GM23338 (cell line): ENCODE results near the gene SLC37A1. TPM values are rescaled to one million over a fixed set of nuclear protein-coding genes. Genes with fewer than 3 reads are reported as not detected.

ENCODE experiments used
- ATAC-seq: fragments of 200-7000 bp; cut with Tn5 transposase; 3 replicates; pipeline ENCODE4 v1.9.1; 2020
- DNase-seq: peaks from one replicate; pipeline ENCODE4 v3.0.0-alpha.2; 2015; ENCODE audit warnings: low spot score
- H2AFZ ChIP-seq: fragments of 200-600 bp; sonication (generic); 2 replicates; pipeline ENCODE4 v1.8.0; 2016; ENCODE audit warnings: antibody characterized with exemption, mild to moderate bottlenecking, moderate library complexity
- H3F3A ChIP-seq: fragments of 200-600 bp; sonication (generic); replicated peaks from 2 replicates; pipeline ENCODE4 v1.8.0; 2017; ENCODE audit warnings: antibody characterized with exemption, mixed run types, low read depth
- H3K27ac ChIP-seq: fragments of 200-600 bp; sonication (generic); 2 replicates; pipeline ENCODE4 v1.6.1; 2016; ENCODE audit warnings: low read depth
- H3K27me3 ChIP-seq: fragments of 200-600 bp; sonication (generic); 2 replicates; pipeline ENCODE4 v1.8.0; 2016; ENCODE audit warnings: mild to moderate bottlenecking, mixed run types, moderate library complexity; ENCODE audit not compliant: insufficient read depth
- H3K36me3 ChIP-seq: fragments of 200-600 bp; sonication (generic); 2 replicates; pipeline ENCODE4 v1.8.0; 2016; ENCODE audit warnings: mild to moderate bottlenecking; ENCODE audit not compliant: insufficient read depth
- H3K4me1 ChIP-seq: fragments of 200-600 bp; sonication (generic); 2 replicates; pipeline ENCODE4 v1.8.0; 2016; ENCODE audit warnings: mild to moderate bottlenecking, moderate library complexity; ENCODE audit not compliant: insufficient read depth
- H3K4me2 ChIP-seq: fragments of 200-600 bp; sonication (generic); 2 replicates; pipeline ENCODE4 v1.7.1; 2017; ENCODE audit warnings: mixed run types
- H3K4me3 ChIP-seq: fragments of 200-600 bp; sonication (generic); 2 replicates; pipeline ENCODE4 v1.6.1; 2016; ENCODE audit warnings: mixed run types
- H3K79me2 ChIP-seq: fragments of 200-600 bp; sonication (generic); replicated peaks from 2 replicates; pipeline ENCODE4 v1.8.0; 2017; ENCODE audit warnings: mild to moderate bottlenecking; ENCODE audit not compliant: insufficient read depth
- H3K9me2 ChIP-seq: fragments of 200-600 bp; sonication (generic); 2 replicates; pipeline ENCODE4 v1.8.0; 2017; ENCODE audit not compliant: insufficient read depth
- H4K20me1 ChIP-seq: fragments of 200-600 bp; sonication (generic); replicated peaks from 2 replicates; pipeline ENCODE4 v1.8.0; 2017; ENCODE audit warnings: mild to moderate bottlenecking; ENCODE audit not compliant: insufficient read depth
- H3K27ac Mint-ChIP-seq: 2 replicates; pipeline ENCODE4 v1.8.0; 2020; ENCODE audit warnings: inconsistent platforms, mild to moderate bottlenecking, moderate library complexity, mixed read lengths
- H3K27me3 Mint-ChIP-seq: 3 replicates; pipeline ENCODE4 v1.8.0; 2022; ENCODE audit warnings: low read depth, mild to moderate bottlenecking, moderate library complexity, mixed read lengths, inconsistent platforms; ENCODE audit not compliant: insufficient read depth, poor library complexity
- H3K36me3 Mint-ChIP-seq: 3 replicates; pipeline ENCODE4 v1.8.0; 2021; ENCODE audit warnings: low read depth, mild to moderate bottlenecking, inconsistent platforms, moderate library complexity, mixed read lengths
- H3K4me1 Mint-ChIP-seq: 3 replicates; pipeline ENCODE4 v1.8.0; 2020; ENCODE audit warnings: mild to moderate bottlenecking, inconsistent platforms, mixed read lengths
- H3K4me3 Mint-ChIP-seq: 3 replicates; pipeline ENCODE4 v1.8.0; 2021; ENCODE audit warnings: moderate library complexity, mild to moderate bottlenecking, inconsistent platforms, mixed read lengths
- H3K9me3 Mint-ChIP-seq: 3 replicates; pipeline ENCODE4 v1.8.0; 2020; ENCODE audit warnings: moderate library complexity, mild to moderate bottlenecking, inconsistent platforms, mixed read lengths
- CREB1 ChIP-seq: fragments of 250-450 bp; sonication (Bioruptor Pico); IDR thresholded peaks from 2 replicates; pipeline ENCODE4 v1.5.0; 2020; ENCODE audit warnings: low read depth, mild to moderate bottlenecking, moderate library complexity
- EZH2 ChIP-seq: fragments of 200-600 bp; sonication (generic); IDR thresholded peaks from one replicate; pipeline ENCODE4 v1.8.0; 2017; ENCODE audit warnings: antibody characterized with exemption, mild to moderate bottlenecking, low read depth; ENCODE audit not compliant: unreplicated experiment
- EZH2phosphoT487 ChIP-seq: fragments of 200-600 bp; sonication (generic); IDR thresholded peaks from one replicate; pipeline ENCODE4 v1.8.1; 2018; ENCODE audit warnings: antibody characterized with exemption; ENCODE audit not compliant: unreplicated experiment
- JUNB ChIP-seq: IDR thresholded peaks from one replicate; pipeline ENCODE4 v1.6.1; 2016; ENCODE audit warnings: antibody characterized with exemption; ENCODE audit not compliant: unreplicated experiment
- NANOG ChIP-seq: IDR thresholded peaks from 2 replicates; pipeline ENCODE4 v1.6.1; 2016; ENCODE audit warnings: antibody characterized with exemption, borderline replicate concordance
- POLR2AphosphoS5 ChIP-seq: IDR thresholded peaks from 2 replicates; pipeline ENCODE4 v1.6.1; 2016; ENCODE audit warnings: antibody characterized with exemption, low read depth
- REST ChIP-seq: IDR thresholded peaks from one replicate; pipeline ENCODE4 v1.6.1; 2018; ENCODE audit warnings: antibody characterized with exemption; ENCODE audit not compliant: unreplicated experiment
- STAT1 ChIP-seq: IDR thresholded peaks from one replicate; pipeline ENCODE4 v1.6.1; 2016; ENCODE audit warnings: antibody characterized with exemption; ENCODE audit not compliant: unreplicated experiment
- ZNF114 ChIP-seq: fragments of 250-450 bp; sonication (Bioruptor Pico); IDR thresholded peaks from 2 replicates; pipeline ENCODE4 v1.5.0; 2020; ENCODE audit warnings: mild to moderate bottlenecking, moderate library complexity
- ZNF331 ChIP-seq: fragments of 250-450 bp; sonication (Bioruptor Pico); IDR thresholded peaks from 2 replicates; pipeline ENCODE4 v1.5.0; 2020; ENCODE audit warnings: low read depth, mild to moderate bottlenecking, moderate library complexity
- polyA plus RNA-seq: library from polyadenylated mRNA; unstranded; fragments of >200 nt; fragmentation: Nextera tagmentation; extraction: Ambion mirVana; gene quantifications from 2 replicates; pipeline ENCODE4 v1.2.1, GENCODE V29; 2016
- total RNA-seq: library from RNA; depleted of rRNA; stranded (reverse); fragments of >200 nt; shearing (Covaris generic); gene quantifications from 2 replicates; pipeline ENCODE4 v1.2.3, GENCODE V29; 2014
- TF ChIP-seq, protein P1 (sequence below): fragments of 250-450 bp; sonication (Bioruptor Pico); IDR thresholded peaks from 2 replicates; pipeline ENCODE4 v1.5.0; 2020; ENCODE audit warnings: mild to moderate bottlenecking, moderate library complexity
- TF ChIP-seq, protein P2 (sequence below), 2 experiments: fragments of 200-600 bp in 1 of 2; sonication (generic) in 1 of 2; conservative IDR thresholded peaks; 2 replicates each; pipeline versions ENCODE4 v1.5.1 to v1.6.1; 2016 to 2017; ENCODE audit warnings: antibody characterized with exemption in 2 of 2, low read depth in 2 of 2, mild to moderate bottlenecking in 2 of 2, moderate library complexity in 1 of 2
- TF ChIP-seq, protein P3 (sequence below): IDR thresholded peaks from 2 replicates; pipeline ENCODE4 v1.6.1; 2016; ENCODE audit warnings: antibody characterized with exemption

The SLC37A1 gene
- total and polyA plus RNA-seq, 2 experiments from 2014 or later: 14.0 to 30.3 TPM

DNA sequence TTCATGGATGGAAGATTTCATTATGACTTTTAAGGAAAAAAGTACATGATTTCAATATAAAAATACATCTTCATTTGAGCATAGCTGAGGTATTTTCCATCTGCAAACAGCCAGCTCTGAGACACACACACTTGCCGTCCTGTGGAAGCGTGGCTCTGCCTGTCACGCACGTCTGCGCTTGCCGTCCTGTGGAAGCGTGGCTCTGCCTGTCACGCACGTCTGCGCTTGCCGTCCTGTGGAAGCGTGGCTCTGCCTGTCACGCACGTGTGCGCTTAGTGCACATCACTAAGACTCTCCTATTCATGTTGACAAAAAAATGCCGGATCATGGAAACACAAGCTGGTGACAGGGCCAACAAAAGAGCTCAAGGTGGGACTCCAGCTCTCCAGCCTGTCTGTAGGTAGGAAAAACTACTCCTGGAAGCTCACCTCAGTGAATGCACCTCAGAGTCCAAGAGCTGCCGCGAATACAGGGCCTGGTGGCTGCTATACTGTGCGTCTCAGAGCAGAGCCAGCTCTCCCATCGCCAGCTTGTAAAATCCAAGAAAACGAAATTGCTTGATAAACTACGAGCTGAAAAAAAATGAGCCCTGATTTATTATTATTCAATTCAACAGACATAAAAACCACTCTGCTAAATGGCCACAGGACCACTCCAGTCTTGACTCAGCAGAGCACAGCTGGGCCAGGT, 69.3 kb downstream of the SLC37A1 start:
- no peak overlapping the region for H3K27ac Mint-ChIP-seq
- no peak for DNase-seq
- H3K36me3 ChIP-seq: no peaks in the 10 kb centered on the region
- TF ChIP-seq, protein P1, sequence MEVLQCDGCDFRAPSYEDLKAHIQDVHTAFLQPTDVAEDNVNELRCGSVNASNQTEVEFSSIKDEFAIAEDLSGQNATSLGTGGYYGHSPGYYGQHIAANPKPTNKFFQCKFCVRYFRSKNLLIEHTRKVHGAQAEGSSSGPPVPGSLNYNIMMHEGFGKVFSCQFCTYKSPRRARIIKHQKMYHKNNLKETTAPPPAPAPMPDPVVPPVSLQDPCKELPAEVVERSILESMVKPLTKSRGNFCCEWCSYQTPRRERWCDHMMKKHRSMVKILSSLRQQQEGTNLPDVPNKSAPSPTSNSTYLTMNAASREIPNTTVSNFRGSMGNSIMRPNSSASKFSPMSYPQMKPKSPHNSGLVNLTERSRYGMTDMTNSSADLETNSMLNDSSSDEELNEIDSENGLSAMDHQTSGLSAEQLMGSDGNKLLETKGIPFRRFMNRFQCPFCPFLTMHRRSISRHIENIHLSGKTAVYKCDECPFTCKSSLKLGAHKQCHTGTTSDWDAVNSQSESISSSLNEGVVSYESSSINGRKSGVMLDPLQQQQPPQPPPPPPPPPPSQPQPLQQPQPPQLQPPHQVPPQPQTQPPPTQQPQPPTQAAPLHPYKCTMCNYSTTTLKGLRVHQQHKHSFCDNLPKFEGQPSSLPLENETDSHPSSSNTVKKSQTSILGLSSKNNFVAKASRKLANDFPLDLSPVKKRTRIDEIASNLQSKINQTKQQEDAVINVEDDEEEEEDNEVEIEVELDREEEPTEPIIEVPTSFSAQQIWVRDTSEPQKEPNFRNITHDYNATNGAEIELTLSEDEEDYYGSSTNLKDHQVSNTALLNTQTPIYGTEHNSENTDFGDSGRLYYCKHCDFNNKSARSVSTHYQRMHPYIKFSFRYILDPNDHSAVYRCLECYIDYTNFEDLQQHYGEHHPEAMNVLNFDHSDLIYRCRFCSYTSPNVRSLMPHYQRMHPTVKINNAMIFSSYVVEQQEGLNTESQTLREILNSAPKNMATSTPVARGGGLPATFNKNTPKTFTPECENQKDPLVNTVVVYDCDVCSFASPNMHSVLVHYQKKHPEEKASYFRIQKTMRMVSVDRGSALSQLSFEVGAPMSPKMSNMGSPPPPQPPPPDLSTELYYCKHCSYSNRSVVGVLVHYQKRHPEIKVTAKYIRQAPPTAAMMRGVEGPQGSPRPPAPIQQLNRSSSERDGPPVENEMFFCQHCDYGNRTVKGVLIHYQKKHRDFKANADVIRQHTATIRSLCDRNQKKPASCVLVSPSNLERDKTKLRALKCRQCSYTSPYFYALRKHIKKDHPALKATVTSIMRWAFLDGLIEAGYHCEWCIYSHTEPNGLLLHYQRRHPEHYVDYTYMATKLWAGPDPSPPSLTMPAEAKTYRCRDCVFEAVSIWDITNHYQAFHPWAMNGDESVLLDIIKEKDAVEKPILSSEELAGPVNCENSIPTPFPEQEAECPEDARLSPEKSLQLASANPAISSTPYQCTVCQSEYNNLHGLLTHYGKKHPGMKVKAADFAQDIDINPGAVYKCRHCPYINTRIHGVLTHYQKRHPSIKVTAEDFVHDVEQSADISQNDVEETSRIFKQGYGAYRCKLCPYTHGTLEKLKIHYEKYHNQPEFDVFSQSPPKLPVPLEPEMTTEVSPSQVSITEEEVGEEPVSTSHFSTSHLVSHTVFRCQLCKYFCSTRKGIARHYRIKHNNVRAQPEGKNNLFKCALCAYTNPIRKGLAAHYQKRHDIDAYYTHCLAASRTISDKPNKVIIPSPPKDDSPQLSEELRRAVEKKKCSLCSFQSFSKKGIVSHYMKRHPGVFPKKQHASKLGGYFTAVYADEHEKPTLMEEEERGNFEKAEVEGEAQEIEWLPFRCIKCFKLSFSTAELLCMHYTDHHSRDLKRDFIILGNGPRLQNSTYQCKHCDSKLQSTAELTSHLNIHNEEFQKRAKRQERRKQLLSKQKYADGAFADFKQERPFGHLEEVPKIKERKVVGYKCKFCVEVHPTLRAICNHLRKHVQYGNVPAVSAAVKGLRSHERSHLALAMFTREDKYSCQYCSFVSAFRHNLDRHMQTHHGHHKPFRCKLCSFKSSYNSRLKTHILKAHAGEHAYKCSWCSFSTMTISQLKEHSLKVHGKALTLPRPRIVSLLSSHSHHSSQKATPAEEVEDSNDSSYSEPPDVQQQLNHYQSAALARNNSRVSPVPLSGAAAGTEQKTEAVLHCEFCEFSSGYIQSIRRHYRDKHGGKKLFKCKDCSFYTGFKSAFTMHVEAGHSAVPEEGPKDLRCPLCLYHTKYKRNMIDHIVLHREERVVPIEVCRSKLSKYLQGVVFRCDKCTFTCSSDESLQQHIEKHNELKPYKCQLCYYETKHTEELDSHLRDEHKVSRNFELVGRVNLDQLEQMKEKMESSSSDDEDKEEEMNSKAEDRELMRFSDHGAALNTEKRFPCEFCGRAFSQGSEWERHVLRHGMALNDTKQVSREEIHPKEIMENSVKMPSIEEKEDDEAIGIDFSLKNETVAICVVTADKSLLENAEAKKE (CRISPR knock-in tag): no peak
- TF ChIP-seq ZNF114 (CRISPR knock-in tag) (no peak), REST (no peak), POLR2AphosphoS5 (no peak), EZH2 (no peak), NANOG (no peak), JUNB (no peak), CREB1 (no peak), STAT1 (no peak), EZH2phosphoT487 (no peak), ZNF331 (CRISPR knock-in tag) (no peak)
- TF ChIP-seq, protein P2, sequence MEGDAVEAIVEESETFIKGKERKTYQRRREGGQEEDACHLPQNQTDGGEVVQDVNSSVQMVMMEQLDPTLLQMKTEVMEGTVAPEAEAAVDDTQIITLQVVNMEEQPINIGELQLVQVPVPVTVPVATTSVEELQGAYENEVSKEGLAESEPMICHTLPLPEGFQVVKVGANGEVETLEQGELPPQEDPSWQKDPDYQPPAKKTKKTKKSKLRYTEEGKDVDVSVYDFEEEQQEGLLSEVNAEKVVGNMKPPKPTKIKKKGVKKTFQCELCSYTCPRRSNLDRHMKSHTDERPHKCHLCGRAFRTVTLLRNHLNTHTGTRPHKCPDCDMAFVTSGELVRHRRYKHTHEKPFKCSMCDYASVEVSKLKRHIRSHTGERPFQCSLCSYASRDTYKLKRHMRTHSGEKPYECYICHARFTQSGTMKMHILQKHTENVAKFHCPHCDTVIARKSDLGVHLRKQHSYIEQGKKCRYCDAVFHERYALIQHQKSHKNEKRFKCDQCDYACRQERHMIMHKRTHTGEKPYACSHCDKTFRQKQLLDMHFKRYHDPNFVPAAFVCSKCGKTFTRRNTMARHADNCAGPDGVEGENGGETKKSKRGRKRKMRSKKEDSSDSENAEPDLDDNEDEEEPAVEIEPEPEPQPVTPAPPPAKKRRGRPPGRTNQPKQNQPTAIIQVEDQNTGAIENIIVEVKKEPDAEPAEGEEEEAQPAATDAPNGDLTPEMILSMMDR (conservative IDR thresholded peaks at IDR 0.05; ENCODE audit: low read depth in 2 of 2): no peak
- TF ChIP-seq, protein P3, sequence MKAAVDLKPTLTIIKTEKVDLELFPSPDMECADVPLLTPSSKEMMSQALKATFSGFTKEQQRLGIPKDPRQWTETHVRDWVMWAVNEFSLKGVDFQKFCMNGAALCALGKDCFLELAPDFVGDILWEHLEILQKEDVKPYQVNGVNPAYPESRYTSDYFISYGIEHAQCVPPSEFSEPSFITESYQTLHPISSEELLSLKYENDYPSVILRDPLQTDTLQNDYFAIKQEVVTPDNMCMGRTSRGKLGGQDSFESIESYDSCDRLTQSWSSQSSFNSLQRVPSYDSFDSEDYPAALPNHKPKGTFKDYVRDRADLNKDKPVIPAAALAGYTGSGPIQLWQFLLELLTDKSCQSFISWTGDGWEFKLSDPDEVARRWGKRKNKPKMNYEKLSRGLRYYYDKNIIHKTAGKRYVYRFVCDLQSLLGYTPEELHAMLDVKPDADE: no peak
- H3K27me3 Mint-ChIP-seq: peaks cover 18% of the 10 kb centered on the region
- no peaks in the 10 kb centered on the region for H3K9me2 ChIP-seq
- no peaks in the 10 kb centered on the region for H4K20me1 ChIP-seq
- H3K79me2 ChIP-seq: no peaks in the 10 kb centered on the region
- H3K4me1 ChIP-seq: no peaks in the 10 kb centered on the region
- no peak for ATAC-seq
- no peak overlapping the region for H2AFZ ChIP-seq
- no peaks in the 10 kb centered on the region for H3K27me3 ChIP-seq
- H3K4me2 ChIP-seq: no peak overlapping the region
- H3F3A ChIP-seq: 0 out of 2 replicates have a peak, but pooled peaks cover under 1% of the 10 kb centered on the region
- H3K9me3 Mint-ChIP-seq: no peaks in the 10 kb centered on the region
- no peak overlapping the region for H3K4me3 ChIP-seq
- H3K36me3 Mint-ChIP-seq: peaks cover 9% of the 10 kb centered on the region
- no peak overlapping the region for H3K4me3 Mint-ChIP-seq
- H3K4me1 Mint-ChIP-seq: no peaks in the 10 kb centered on the region
- H3K27ac ChIP-seq: no peak overlapping the region
